WI38 (cell line): ENCODE data around the gene GRIN3A.
A peak's percentile ranks its signal among the peaks of the same experiment; 100 is the strongest.

Source experiments
- H3K4me3 ChIP-seq: 2 replicates; pipeline ENCODE4 v1.5.1; 2011; ENCODE audit warnings: low read depth, mild to moderate bottlenecking, control low read depth, low read length
- TF ChIP-seq, protein P1 (sequence below): IDR thresholded peaks from 2 replicates; pipeline ENCODE4 v1.5.1; 2012; ENCODE audit warnings: low read depth, mild to moderate bottlenecking, control low read depth, low read length

GRIN3A gene

DNA sequence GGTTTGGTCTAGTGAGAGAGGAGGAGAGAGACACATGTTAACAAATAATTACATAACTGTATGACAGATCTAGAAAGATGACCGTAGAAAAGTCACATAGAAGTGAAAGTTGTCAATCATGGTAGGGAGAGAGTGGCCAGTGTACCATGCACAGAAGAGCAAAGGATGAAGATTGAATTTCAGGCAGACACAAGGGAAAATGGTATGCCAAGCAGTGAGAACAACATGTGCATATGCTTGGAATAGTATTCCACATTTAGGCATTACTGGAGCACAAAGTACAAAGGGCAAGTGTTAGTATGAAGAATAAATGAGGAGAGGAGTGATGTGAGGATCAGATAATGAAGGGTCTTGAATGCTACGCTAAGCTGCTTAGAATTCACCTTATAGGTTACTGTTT lies 20.3 kb downstream of the GRIN3A start:
- no peak overlapping the region for H3K4me3 ChIP-seq
- TF ChIP-seq, protein P1, sequence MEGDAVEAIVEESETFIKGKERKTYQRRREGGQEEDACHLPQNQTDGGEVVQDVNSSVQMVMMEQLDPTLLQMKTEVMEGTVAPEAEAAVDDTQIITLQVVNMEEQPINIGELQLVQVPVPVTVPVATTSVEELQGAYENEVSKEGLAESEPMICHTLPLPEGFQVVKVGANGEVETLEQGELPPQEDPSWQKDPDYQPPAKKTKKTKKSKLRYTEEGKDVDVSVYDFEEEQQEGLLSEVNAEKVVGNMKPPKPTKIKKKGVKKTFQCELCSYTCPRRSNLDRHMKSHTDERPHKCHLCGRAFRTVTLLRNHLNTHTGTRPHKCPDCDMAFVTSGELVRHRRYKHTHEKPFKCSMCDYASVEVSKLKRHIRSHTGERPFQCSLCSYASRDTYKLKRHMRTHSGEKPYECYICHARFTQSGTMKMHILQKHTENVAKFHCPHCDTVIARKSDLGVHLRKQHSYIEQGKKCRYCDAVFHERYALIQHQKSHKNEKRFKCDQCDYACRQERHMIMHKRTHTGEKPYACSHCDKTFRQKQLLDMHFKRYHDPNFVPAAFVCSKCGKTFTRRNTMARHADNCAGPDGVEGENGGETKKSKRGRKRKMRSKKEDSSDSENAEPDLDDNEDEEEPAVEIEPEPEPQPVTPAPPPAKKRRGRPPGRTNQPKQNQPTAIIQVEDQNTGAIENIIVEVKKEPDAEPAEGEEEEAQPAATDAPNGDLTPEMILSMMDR, result no peak

DNA sequence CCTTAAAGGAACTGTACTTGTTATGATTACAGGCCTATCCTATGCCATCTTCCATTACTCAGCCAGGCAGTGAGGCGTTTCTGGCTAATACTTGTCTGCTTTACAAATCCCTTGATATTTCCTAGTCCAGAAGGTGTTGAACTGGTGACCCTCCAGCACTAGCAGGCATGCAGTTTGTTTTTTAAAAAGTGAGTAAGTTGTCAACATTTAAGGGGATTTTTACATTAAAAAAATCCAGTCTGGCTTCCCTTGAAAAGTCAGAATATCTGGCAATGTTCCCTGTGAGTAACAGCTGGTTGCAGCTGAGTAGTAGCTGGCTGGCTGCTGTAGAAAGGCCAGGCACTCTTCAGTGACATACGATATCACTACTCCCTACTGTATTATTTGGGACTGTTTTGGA lies 21.8 kb downstream of the GRIN3A start:
- TF ChIP-seq, protein P1, result no peak
- H3K4me3 ChIP-seq, result no peak overlapping the region

DNA sequence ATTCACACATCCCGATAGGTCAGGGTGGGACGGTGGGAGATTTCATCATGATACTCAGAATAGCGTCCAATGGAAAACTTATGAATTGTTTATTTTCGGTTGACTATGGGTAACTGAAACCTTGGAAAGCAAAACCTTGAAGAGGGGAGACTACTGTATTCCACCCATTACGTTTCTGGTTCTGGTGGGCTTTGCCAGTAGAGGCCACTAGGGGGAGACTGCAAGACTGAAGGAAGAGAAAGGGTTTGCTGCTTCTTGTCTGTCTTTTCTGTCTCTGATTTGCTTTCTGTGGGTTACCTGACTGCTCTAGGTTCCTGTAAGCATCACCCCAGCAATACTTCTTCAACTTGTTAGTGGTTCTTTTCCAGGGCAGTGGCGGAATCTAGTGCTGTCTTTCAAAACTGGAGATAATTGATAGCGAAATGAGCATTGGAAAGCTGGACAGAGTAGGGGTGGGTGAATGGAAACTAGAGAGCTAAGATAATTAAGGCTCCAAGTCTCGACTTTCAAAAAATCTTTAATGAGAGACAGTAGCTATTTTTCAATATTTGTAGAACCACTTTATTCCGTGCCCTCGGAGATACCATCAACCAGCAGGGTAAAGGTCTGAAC lies 27.0 kb downstream of the GRIN3A start:
- no peak overlapping the region for H3K4me3 ChIP-seq
- TF ChIP-seq, protein P1, result peak; percentile 26; the same call in 1 of the 2 replicates

DNA sequence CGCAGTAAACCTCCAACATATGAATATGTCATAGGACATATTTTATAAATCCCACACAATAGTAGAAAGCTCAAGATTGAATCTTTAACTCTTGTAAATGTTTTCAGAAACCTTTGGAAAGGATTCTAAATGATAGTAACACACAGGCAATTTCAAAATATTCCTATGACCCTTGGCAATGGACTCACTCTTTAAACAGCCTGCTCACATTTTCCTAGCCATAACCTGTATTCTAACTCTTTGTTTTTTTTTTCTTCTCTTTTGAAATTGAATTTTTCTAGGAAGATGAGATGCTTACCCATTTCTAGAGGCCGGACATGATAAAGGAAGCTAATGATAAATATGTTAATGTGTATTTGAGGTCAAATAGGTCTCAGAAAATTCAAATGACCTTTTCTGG lies 29.6 kb downstream of the GRIN3A start:
- TF ChIP-seq, protein P1, result no peak
- H3K4me3 ChIP-seq, result no peak overlapping the region

DNA sequence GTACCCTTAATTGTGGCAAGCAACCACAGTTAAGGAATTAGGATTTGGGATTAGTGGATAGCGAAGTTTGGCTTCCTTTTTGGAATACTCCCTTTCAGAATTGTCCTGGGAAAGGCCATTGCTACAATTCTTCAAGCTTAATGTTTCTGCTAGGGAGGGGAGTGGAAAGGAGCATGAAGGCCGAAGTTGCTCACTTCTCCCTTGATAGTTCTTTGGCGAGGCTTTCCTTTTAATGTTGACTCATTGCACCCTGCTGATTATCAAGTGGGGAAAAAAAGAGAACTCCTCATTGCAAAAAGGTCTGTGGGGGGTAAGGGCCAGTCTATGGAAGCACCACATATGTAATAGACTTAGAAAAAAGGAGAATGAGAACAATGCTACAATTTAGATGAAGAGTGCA lies 30.7 kb downstream of the GRIN3A start:
- TF ChIP-seq, protein P1, result no peak

DNA sequence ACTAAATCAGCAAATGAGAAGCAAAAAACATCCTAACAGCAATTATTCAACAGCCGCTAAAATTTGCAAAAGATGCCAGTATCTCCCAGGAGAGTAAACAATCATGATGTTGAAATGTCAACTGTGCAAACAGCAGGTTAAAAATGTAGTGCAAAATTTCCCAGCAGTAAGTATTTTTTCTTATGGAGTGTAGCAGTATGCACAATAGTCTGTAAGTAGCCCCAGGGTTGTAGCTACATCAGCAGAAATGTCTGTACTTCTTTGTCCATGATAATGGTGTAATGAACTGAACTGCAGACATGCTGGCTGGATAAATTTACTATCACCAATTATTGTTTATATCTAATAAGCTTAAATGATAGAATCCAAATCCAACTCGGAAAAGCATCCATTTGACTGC lies 31.4 kb downstream of the GRIN3A start:
- TF ChIP-seq, protein P1, result no peak
- H3K4me3 ChIP-seq, result no peak overlapping the region

More for the DNA sequence above, 30.7 kb downstream of the GRIN3A start:
- H3K4me3 ChIP-seq, result no peak overlapping the region

DNA sequence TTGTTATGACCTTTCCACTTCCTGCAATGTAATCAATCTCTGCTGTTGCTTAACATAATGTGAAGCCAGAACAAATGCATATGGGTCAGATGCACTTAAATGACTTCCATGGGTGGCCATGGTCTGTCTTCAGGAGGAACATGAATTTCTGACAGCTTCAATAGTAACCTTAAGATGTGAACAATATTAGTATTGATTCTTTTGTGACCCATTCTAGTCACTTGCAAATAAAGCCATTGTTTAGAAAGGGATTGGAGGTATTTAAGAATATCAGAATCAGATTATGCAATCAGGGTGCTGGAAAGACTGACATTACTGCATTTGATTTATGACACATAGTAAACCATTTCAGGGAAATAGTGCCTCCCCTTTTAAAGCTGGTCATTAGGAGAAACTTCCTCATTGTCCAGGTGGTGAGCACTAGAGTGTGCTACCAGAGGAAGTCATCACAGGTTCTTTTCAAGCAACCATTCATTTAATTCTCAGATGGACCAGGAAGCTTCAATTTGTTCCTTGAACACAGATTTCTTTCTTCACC lies 32.1 kb downstream of the GRIN3A start:
- TF ChIP-seq, protein P1, result no peak

More for the DNA sequence above, 32.1 kb downstream of the GRIN3A start:
- H3K4me3 ChIP-seq, result no peak overlapping the region
